Neural crest cell (in vitro differentiated cells): ENCODE results near the gene GGT6. TPM values are rescaled to one million over a fixed set of nuclear protein-coding genes. Genes with fewer than 3 reads are reported as not detected.

Experiments used
- DNase-seq: peaks from one replicate; pipeline ENCODE4 v3.0.0; 2021; ENCODE audit warnings: low read depth, mixed read lengths, low spot score
- H3K27ac Mint-ChIP-seq: one replicate; pipeline ENCODE4 v1.8.0; 2021; ENCODE audit warnings: mild to moderate bottlenecking, mixed read lengths; ENCODE audit not compliant: unreplicated experiment
- H3K27me3 Mint-ChIP-seq: 2 replicates; pipeline ENCODE4 v1.8.0; 2021; ENCODE audit warnings: low read depth, mild to moderate bottlenecking, mixed read lengths
- H3K36me3 Mint-ChIP-seq: 2 replicates; pipeline ENCODE4 v1.8.0; 2021; ENCODE audit warnings: low read depth, mild to moderate bottlenecking, mixed read lengths
- H3K4me1 Mint-ChIP-seq: 2 replicates; pipeline ENCODE4 v1.8.0; 2021; ENCODE audit warnings: mixed read lengths
- H3K4me3 Mint-ChIP-seq: one replicate; pipeline ENCODE4 v1.8.0; 2021; ENCODE audit warnings: mild to moderate bottlenecking, mixed read lengths
- H3K9me3 Mint-ChIP-seq: 2 replicates; pipeline ENCODE4 v1.8.0; 2021; ENCODE audit warnings: mixed read lengths
- total RNA-seq: library from RNA; stranded (reverse); gene quantifications from 2 replicates; pipeline ENCODE4 v1.2.1, GENCODE V29; 2021
- TF ChIP-seq, protein P1 (sequence below): fragments of 200-600 bp; sonication (generic); conservative IDR thresholded peaks from 2 replicates; pipeline ENCODE4 v1.5.0; 2021; ENCODE audit warnings: antibody characterized with exemption, mild to moderate bottlenecking

GGT6 gene
- total RNA-seq, 1 donor from 2014 or later: not detected

DNA sequence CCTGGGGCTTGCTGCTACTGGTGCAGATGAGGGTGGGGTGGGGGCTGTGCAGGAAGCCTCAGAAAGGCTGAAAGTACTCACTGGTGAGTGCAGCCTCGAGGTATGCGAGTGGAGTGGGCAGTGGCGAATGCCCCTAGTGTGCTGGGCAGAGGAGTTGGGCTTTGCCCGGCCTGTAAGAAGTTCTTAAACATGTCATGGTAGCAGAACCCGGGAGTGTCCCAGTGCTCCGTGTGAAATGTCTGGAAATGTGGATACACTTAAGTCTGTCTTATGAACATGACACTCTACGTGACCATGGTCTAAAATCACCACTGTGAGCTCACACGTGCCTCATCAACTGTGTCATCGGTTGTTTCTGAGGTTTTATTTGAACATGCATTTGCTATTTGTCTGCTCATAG is 25.7 kb upstream of the GGT6 start:
- no peak overlapping the region for H3K27ac Mint-ChIP-seq
- peaks cover 46% of the 10 kb centered on the region for H3K27me3 Mint-ChIP-seq
- no peak for DNase-seq
- H3K4me3 Mint-ChIP-seq: peak overlapping the region; percentile 47
- no peaks in the 10 kb centered on the region for H3K36me3 Mint-ChIP-seq
- no peaks in the 10 kb centered on the region for H3K9me3 Mint-ChIP-seq
- peaks cover 11% of the 10 kb centered on the region for H3K4me1 Mint-ChIP-seq
- TF ChIP-seq, protein P1, sequence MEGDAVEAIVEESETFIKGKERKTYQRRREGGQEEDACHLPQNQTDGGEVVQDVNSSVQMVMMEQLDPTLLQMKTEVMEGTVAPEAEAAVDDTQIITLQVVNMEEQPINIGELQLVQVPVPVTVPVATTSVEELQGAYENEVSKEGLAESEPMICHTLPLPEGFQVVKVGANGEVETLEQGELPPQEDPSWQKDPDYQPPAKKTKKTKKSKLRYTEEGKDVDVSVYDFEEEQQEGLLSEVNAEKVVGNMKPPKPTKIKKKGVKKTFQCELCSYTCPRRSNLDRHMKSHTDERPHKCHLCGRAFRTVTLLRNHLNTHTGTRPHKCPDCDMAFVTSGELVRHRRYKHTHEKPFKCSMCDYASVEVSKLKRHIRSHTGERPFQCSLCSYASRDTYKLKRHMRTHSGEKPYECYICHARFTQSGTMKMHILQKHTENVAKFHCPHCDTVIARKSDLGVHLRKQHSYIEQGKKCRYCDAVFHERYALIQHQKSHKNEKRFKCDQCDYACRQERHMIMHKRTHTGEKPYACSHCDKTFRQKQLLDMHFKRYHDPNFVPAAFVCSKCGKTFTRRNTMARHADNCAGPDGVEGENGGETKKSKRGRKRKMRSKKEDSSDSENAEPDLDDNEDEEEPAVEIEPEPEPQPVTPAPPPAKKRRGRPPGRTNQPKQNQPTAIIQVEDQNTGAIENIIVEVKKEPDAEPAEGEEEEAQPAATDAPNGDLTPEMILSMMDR: no peak

DNA sequence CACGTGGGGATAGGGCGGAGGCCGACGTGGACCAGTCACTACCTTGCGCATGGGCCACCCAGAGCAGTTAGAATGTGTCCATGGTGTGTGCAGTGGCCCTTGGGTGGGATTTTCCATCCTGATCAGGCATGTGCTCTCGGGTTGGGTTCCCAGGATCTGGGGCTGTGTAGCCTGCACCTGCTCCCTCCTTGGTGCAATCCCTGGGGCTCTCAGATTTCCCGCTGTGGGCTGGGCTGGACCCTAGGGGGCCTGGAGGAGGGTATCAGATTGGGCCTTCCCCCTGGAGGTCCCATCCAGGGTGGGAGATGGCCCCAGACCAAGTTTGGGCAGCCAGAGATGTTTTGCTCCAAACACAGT is 25.2 kb upstream of the GGT6 start:
- TF ChIP-seq, protein P1: no peak
- Mint-ChIP-seq H3K36me3 (no peaks in the 10 kb centered on the region), H3K27me3 (peaks cover 45% of the 10 kb centered on the region), H3K27ac (no peak overlapping the region), H3K9me3 (no peaks in the 10 kb centered on the region), H3K4me1 (peaks cover 11% of the 10 kb centered on the region), H3K4me3 (peak overlapping the region; percentile 70)
- DNase-seq: no peak

DNA sequence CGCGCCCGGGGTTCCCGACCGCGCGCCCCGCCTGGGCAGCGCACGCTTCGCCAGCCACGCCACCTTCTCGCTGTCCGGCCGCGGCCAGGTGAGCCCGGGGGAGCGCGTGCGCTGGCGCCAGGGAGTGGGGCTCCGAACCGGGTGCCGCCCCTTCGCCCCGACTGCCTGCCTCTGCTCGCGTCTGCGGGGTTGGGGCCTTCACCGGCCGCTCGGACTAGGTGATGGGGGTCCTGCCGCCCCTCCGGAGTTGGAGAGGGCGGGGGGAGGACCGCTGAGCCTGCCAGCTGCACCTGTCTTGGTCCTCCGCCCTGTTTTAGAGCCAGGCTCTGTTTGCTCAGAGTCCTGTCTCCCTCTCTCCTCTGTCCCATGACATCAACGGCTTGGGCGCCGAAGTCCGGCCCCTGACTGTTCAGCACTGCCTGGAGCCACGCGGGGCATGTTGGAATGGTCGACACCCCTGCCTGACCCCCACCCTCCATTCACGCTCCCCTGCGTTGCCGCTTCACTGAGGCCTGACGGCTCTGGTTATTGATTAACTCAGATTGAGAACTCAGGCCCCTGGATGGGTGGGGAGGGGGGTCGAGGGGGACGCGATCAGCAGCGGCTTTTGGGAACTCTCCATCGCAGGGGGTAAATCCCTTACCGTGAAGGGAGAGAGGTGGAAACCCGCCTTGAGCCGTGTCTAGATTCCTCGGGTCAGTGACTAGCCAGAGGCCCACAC is 24.7 kb upstream of the GGT6 start:
- Mint-ChIP-seq H3K27me3 (peaks cover 40% of the 10 kb centered on the region), H3K4me1 (peaks cover 11% of the 10 kb centered on the region), H3K27ac (no peak overlapping the region), H3K4me3 (peak overlapping the region; percentile 70), H3K9me3 (no peaks in the 10 kb centered on the region), H3K36me3 (no peaks in the 10 kb centered on the region)
- TF ChIP-seq, protein P1: no peak
- DNase-seq: no peak

DNA sequence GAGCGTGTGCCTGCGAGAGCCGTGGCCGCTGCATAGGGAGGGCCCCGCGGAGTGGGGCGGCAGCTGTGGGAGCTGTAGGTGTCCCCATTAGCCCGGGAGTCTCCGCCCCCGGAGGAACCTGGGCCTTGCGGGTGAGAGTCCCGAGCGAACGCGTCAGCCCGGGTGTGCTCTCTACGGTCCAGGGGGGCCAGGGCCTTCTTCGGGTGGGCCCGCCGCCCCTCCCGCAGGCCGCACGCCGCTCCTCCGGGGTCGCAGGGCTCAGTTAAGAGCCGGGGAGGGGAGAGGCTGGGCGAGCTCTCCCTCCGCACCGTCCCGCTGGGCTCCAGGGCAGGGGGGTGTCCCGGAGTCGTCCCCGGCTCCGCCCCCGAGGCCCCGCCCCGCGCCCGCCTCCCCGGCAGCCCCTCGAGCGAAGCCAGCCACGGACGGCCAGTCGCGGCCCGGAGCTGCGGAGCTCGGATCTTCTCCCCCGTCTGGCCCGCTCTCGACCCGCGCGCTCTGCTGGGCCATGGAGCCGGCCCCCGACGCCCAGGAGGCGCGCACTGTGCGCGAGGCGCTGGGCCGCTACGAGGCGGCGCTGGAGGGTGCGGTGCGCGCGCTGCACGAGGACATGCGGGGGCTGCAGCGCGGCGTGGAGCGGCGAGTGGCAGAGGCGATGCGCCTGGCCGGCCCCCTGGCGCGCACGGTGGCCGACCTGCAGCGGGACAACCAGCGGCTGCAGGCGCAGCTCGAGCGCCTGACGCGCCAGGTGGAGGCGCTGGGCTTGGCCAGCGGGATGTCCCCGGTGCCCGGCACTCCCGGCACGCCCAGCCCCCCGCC is 23.9 kb upstream of the GGT6 start, which contains the start of gene SMTNL2:
Gene SMTNL2, plus strand, starts transcription at position 429 of the 816 bp plus-strand sequence. Its CDS starts 77 bp downstream, at position 506.
- TF ChIP-seq, protein P1: peak; percentile 29
- H3K4me1 Mint-ChIP-seq: peaks cover 11% of the 10 kb centered on the region
- peaks cover 40% of the 10 kb centered on the region for H3K27me3 Mint-ChIP-seq
- no peaks in the 10 kb centered on the region for H3K36me3 Mint-ChIP-seq
- H3K9me3 Mint-ChIP-seq: no peaks in the 10 kb centered on the region
- H3K27ac Mint-ChIP-seq: no peak within 1 kb of the TSS
- H3K4me3 Mint-ChIP-seq: peak within 1 kb of the TSS; percentile 90
- peak; percentile 38 for DNase-seq

DNA sequence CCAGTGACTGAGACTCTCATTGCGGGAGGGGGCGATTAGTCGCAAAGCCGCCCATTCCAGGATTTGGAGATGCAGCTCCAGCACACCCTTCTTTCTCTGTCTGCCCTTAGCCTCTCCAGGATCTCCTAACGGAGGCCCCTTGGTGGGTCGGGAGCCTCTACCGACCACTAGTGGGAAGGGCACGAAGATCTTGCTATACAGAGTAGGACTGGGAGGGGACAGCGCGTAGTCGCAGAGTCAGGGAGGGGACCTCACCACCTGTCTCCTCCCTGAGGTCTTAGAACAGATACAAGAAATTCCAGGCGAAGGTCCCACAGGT is 23.4 kb upstream of the GGT6 start:
- peak overlapping the region; percentile 90 for H3K4me3 Mint-ChIP-seq
- peaks cover 40% of the 10 kb centered on the region for H3K27me3 Mint-ChIP-seq
- H3K4me1 Mint-ChIP-seq: peaks cover 11% of the 10 kb centered on the region
- H3K27ac Mint-ChIP-seq: no peak overlapping the region
- H3K36me3 Mint-ChIP-seq: no peaks in the 10 kb centered on the region
- no peaks in the 10 kb centered on the region for H3K9me3 Mint-ChIP-seq
- peak; percentile 44 for DNase-seq
- TF ChIP-seq, protein P1: peak; percentile 68
